OCI-LY1 (cell line): ENCODE measurements around the gene NTSR1.

Source experiments
- H2AFZ ChIP-seq: fragments of 200-600 bp; sonication (generic), shearing (Covaris generic); 2 replicates; pipeline ENCODE4 v1.6.0; 2014; ENCODE audit warnings: antibody characterized with exemption, mild to moderate bottlenecking, low read length
- H3F3A ChIP-seq: fragments of 200-600 bp; sonication (generic), shearing (Covaris generic); 2 replicates; pipeline ENCODE4 v1.6.0; 2014; ENCODE audit warnings: mild to moderate bottlenecking, antibody characterized with exemption, low read length, moderate library complexity; ENCODE audit not compliant: insufficient read depth
- H3K27ac ChIP-seq: fragments of 200-600 bp; sonication (generic); 2 replicates; pipeline ENCODE4 v1.5.1; 2014; ENCODE audit warnings: low read length, mixed run types, mild to moderate bottlenecking, low read depth; ENCODE audit not compliant: poor library complexity, severe bottlenecking
- H3K27me3 ChIP-seq: fragments of 200-600 bp; sonication (generic); 2 replicates; pipeline ENCODE4 v1.6.0; 2014; ENCODE audit warnings: antibody characterized with exemption, mild to moderate bottlenecking, low read length, moderate library complexity; ENCODE audit not compliant: insufficient read depth
- H3K36me3 ChIP-seq: fragments of 200-600 bp; sonication (generic); 2 replicates; pipeline ENCODE4 v1.6.1; 2014; ENCODE audit warnings: mild to moderate bottlenecking, antibody characterized with exemption, low read length, moderate library complexity, mixed read lengths; ENCODE audit not compliant: insufficient read depth
- H3K4me1 ChIP-seq: fragments of 200-600 bp; sonication (generic); 2 replicates; pipeline ENCODE4 v1.5.1; 2014; ENCODE audit warnings: mild to moderate bottlenecking, low read length, moderate library complexity; ENCODE audit not compliant: insufficient read depth, severe bottlenecking
- H3K4me2 ChIP-seq: fragments of 200-600 bp; sonication (generic), shearing (Covaris generic); 2 replicates; pipeline ENCODE4 v1.6.1; 2014; ENCODE audit warnings: low read length
- H3K4me3 ChIP-seq: fragments of 200-600 bp; sonication (generic); 2 replicates; pipeline ENCODE4 v1.5.1; 2014; ENCODE audit warnings: low read length, low read depth, mild to moderate bottlenecking, mixed read lengths; ENCODE audit not compliant: poor library complexity, severe bottlenecking
- H3K79me2 ChIP-seq: fragments of 200-600 bp; shearing (Covaris generic); 2 replicates; pipeline ENCODE4 v1.6.1; 2016; ENCODE audit warnings: mixed run types, low read length, mixed read lengths; ENCODE audit not compliant: insufficient read depth
- H3K9ac ChIP-seq: fragments of 200-600 bp; sonication (generic), shearing (Covaris generic); 2 replicates; pipeline ENCODE4 v1.6.1; 2014; ENCODE audit warnings: mild to moderate bottlenecking, low read length, mixed read lengths
- H3K9me2 ChIP-seq: fragments of 200-600 bp; sonication (generic), shearing (Covaris generic); 2 replicates; pipeline ENCODE4 v1.6.1; 2014; ENCODE audit warnings: low read depth, mild to moderate bottlenecking, low read length, mixed read lengths
- H3K9me3 ChIP-seq: fragments of 200-600 bp; shearing (Covaris generic); 2 replicates; pipeline ENCODE4 v1.6.1; 2014; ENCODE audit warnings: low read length, mixed read lengths
- H4K20me1 ChIP-seq: fragments of 200-600 bp; sonication (generic), shearing (Covaris generic); 2 replicates; pipeline ENCODE4 v1.6.0; 2016; ENCODE audit warnings: mild to moderate bottlenecking, low read length; ENCODE audit not compliant: insufficient read depth
- CTCF ChIP-seq: fragments of 200-600 bp; sonication (generic), shearing (Covaris generic); IDR thresholded peaks from 2 replicates; pipeline ENCODE4 v1.5.1; 2017; ENCODE audit warnings: mild to moderate bottlenecking, antibody characterized with exemption, low read length, moderate library complexity, mixed read lengths
- EZH2 ChIP-seq: fragments of 200-600 bp; sonication (generic), shearing (Covaris generic); IDR thresholded peaks from 2 replicates; pipeline ENCODE4 v1.8.0; 2017; ENCODE audit warnings: borderline replicate concordance, mixed run types, mild to moderate bottlenecking, antibody characterized with exemption, low read length, moderate library complexity, mixed read lengths

Gene NTSR1

DNA sequence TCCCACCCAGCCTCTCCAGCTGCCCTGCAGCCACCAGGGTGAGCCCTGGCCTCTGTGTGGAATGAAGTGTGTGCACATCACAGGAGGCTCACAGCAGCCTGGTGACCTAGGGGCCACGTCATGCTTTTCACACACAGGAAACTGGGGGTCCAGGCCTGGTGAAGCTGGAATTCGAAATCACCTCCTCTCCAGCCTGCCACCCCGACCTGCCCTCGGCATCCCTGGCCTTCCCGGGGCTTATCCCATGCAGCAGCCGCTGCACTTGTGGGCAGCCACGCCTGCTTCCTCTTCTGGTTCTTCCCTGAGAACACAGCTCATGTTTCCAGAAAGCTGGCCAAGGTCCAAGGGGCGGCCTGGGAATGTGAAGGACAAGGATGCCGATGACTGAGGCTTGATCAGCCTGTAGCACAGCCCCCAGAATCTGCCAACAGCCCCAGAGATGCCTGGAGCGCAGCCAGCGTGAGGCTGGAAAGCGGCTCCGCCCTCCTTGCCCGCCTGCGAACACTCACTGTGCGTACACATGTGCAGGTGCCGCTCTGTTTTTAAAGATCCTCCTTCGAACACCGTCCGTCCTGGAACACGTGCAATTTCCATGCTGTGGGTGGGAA is 4.2 kb upstream of the NTSR1 start:
- Histone ChIP-seq H3K27ac (no peak overlapping the region), H3K4me2 (no peak overlapping the region), H4K20me1 (no peaks in the 10 kb centered on the region), H3K9me2 (no peaks in the 10 kb centered on the region), H3K9ac (no peak overlapping the region), H3K4me1 (no peaks in the 10 kb centered on the region), H3K4me3 (no peak overlapping the region), H3K27me3 (0 out of 2 replicates have a peak, but pooled peaks cover 5% of the 10 kb centered on the region), H3F3A (no peaks in the 10 kb centered on the region), H2AFZ (no peak overlapping the region), H3K9me3 (no peaks in the 10 kb centered on the region), H3K36me3 (no peaks in the 10 kb centered on the region), H3K79me2 (no peaks in the 10 kb centered on the region)
- TF ChIP-seq CTCF (no peak), EZH2 (no peak)

- no peak overlapping the region for H2AFZ ChIP-seq
- no peak overlapping the region for H3K4me3 ChIP-seq
- no peaks in the 10 kb centered on the region for H3K36me3 ChIP-seq
- no peaks in the 10 kb centered on the region for H3K4me1 ChIP-seq
- H4K20me1 ChIP-seq, result no peaks in the 10 kb centered on the region
- no peaks in the 10 kb centered on the region for H3K9me2 ChIP-seq
- H3F3A ChIP-seq, result no peaks in the 10 kb centered on the region
- H3K9me3 ChIP-seq, result no peaks in the 10 kb centered on the region
- no peak overlapping the region for H3K9ac ChIP-seq
- TF ChIP-seq CTCF, result no peak
- no peak for TF ChIP-seq EZH2
- H3K4me2 ChIP-seq, result no peak overlapping the region
- no peaks in the 10 kb centered on the region for H3K79me2 ChIP-seq
- no peak overlapping the region for H3K27ac ChIP-seq
- H3K27me3 ChIP-seq, result no peaks in the 10 kb centered on the region
Measured at GRCh38 chr20:62705627-62706026, 3.0 kb upstream of the NTSR1 start.

- H2AFZ ChIP-seq, result no peak overlapping the region
- no peaks in the 10 kb centered on the region for H4K20me1 ChIP-seq
- H3F3A ChIP-seq, result no peaks in the 10 kb centered on the region
- TF ChIP-seq CTCF, result no peak
- no peak for TF ChIP-seq EZH2
- no peak overlapping the region for H3K27ac ChIP-seq
- H3K9me3 ChIP-seq, result no peaks in the 10 kb centered on the region
- H3K4me2 ChIP-seq, result no peak overlapping the region
- H3K36me3 ChIP-seq, result no peaks in the 10 kb centered on the region
- H3K9ac ChIP-seq, result no peak overlapping the region
- H3K79me2 ChIP-seq, result no peaks in the 10 kb centered on the region
- no peaks in the 10 kb centered on the region for H3K9me2 ChIP-seq
- H3K27me3 ChIP-seq, result no peaks in the 10 kb centered on the region
- H3K4me1 ChIP-seq, result no peaks in the 10 kb centered on the region
- H3K4me3 ChIP-seq, result no peak overlapping the region
Measured at GRCh38 chr20:62706344-62706743, 2.3 kb upstream of the NTSR1 start.
